T-helper 2 cell treated with Interferon-gamma antibody and Interleukin-4, amounts not matched to agents 100 ng/mL and 5 ng/mL, for 36 hours (primary cell): ENCODE results near the gene HCFC1R1. TPM values are rescaled to one million over a fixed set of nuclear protein-coding genes. Genes with fewer than 3 reads are reported as not detected.

ENCODE experiments used
- intact Hi-C: fragments of 100-400 bp; cut with micrococcal nuclease; formaldehyde crosslinking; loops from one replicate; pipeline ENCODE4 v1.15.1; 2023
- total RNA-seq: library from RNA; stranded (reverse); gene quantifications from 2 replicates; pipeline ENCODE4 v1.2.3, GENCODE V29; 2022

The HCFC1R1 gene
- total RNA-seq, 1 donor from 2014 or later, result 29.2 TPM

DNA sequence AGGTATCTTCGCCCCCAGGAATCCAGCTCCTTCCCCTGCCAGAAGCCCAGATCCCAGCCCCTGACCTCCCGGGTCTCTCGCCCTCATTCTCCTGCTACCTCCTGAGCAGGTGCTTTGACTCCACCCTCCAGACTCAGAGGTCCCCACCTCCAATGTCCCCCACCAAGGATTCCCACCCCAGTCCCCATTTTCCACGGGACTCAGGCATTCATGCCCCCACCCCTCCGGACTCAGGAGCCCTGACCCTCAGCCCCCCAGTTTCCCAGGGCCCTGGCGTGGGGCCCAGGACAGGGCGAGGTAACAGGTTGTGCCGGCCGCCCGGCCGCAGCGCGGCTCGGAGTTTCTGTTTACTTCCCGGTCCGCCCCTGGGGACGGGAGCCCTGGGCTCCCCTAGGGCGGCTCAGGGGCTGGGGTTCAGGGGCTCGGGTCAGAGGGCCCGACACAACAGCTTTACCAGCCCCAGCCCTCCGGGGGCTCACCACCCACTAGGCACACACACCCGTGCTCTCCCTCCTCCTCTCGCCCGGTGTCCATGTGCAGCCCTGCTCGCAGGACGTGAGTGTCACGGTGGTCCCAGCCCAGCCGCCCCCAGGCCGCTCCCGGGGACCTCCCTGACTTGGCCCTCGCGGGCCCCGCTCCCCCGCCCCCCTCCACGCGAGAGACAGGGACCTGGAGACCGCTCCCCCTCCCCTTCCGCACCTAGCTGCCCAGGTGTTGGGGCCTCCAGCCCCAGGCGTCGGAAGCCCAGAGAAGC, 12.4 kb upstream of the HCFC1R1 start:
- intact Hi-C loops, result no loop called here

- intact Hi-C loops, result no loop called here
Measured at GRCh38 chr16:3035289-3035971, 11.7 kb upstream of the HCFC1R1 start.

- intact Hi-C loops, result no loop called here
Measured at GRCh38 chr16:3032624-3033023, 8.9 kb upstream of the HCFC1R1 start.

DNA sequence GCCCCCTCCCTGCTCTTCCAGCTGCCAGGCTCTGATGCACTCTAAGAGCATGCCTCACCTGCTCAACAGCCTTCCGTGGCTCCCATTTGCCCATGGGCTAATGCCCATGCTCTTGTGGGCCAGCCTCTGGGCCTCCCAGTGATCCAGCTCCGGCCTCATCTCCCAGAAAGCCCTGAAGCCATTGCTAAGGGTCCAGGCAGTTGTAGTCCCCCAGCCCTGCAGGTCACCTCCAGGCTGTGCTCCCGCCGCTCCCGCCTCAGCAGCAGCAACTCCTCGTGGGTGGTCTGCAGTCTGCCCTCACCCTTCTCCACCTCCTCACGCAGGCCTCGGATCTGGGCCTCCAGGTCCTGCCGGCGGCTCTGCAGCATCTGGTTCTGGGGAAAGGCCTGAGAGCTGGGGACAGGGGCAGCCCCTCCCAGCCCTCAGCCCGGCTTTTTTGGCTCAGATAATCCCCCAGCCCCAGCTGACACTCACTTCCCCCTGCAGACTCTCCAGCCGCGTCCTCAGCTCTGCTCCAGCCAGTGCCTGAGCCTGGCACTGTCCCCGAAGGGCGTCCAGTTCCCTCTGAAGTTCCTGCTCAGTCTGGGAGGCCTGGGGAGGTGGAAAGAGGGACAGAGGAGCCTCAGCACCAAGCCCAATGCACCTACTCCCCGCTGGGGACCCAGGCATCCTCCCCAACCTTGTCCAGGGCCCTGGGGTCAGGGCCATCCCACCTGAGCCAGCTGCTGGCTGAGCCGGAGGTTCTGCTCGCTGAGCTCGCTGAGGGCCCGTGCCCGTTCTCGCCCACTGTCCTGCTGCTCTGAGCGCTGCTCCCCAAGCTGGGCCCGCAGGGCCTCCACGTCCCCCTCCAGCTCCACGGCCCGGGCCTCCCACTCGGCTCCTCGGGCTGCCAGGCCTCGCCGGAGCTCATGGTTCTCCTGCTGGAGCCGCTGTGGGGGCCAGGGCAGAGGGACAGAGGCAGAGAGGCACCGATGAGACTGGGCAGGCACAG, 6.8 kb upstream of the HCFC1R1 start:
- intact Hi-C loops, result loop anchor here (2.0 kb wide), 1 partner anchor 14 kb away; no protein-coding TSS in a partner anchor

GRCh38 chr16:3029491-3030221, 5.9 kb upstream of the HCFC1R1 start:
- intact Hi-C loops, result loop anchor here (2.0 to 10.0 kb wide), 3 partner anchors 15 to 475 kb away; partner anchors contain the start of gene CLUAP1

DNA sequence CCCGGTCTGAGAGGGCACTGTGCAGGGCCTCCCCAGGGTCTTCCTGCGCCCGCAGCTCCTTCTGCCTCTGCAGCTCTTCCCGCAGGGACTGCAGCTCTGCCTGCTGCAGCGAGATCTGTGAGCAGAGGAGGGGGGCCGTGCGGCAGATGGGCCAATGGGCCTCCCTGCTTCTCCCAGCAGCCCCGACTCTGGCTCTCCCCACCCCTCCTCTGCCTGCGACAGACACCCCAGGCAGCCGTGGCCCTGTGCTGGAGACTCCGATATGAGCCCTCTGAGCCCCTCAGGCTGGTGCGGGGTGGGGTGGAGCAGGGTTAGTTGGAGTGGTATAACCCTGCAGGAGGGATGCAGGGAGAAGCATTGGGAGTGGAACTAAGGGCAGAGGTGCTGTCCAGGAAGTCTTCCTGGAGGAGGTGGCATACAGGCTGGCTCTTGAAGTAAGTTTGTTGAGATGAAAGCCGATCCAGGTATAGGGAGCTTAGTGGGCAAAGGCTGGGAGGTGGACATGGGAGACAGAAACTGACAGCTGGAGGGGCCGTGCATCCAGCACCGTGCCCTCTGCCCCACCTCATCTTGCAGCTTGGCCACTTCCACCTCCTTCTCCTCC, 5.1 kb upstream of the HCFC1R1 start:
- intact Hi-C loops, result loop anchor here (2.0 to 10.0 kb wide), 2 partner anchors 96 to 476 kb away; partner anchors contain the start of gene CLUAP1

- intact Hi-C loops, result loop anchor here (2.0 to 10.0 kb wide), 2 partner anchors 97 to 477 kb away; partner anchors contain the start of gene CLUAP1
Measured at GRCh38 chr16:3027983-3028715, 4.4 kb upstream of the HCFC1R1 start.

DNA sequence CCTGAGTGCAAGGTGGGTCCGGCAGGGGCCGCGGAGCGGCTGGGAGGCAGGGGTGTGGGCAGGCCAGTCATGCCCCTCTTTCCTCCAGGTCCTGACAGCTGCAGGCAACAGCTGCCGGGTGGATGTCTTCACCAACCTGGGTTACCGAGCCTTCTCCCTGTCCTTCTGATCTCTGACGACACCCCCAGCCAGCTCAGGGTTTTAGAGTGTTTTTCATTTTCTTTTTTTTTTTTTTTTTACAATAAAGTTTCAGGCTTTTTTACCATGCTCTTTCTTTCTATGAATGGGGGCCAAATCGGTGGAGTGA, 3.7 kb upstream of the HCFC1R1 start:
- intact Hi-C loops, result loop anchor here (10.0 kb wide), 1 partner anchor 477 kb away; the partner anchor contains the start of gene CLUAP1

DNA sequence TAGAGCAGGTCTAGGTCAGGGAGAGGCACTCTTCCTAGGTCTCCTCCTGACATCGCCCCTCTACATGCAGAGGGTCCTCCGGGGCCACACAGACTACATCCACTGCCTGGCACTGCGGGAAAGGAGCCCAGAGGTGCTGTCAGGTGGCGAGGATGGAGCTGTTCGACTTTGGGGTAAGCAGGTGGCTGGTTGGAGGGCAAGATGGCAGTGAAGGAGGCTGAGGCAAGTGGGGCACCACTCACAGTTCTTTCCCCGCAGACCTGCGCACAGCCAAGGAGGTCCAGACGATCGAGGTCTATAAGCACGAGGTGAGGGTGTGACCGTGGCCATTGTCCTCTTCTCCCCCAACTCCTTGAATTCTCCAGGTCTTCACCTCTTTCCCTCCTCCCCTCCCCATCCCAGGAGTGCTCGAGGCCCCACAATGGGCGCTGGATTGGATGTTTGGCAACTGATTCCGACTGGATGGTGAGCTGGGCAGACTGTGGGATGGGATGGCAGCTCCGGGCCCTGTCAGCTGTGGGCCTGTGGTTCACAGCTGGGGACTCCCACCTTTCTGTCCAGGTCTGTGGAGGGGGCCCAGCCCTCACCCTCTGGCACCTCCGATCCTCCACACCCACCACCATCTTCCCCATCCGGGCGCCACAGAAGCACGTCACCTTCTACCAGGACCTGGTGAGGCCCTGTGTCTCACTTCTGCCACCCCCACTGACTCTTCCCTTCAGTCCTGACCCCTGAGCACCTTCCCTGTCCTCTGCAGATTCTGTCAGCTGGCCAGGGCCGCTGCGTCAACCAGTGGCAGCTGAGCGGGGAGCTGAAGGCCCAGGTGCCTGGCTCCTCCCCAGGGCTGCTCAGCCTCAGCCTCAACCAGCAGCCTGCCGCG, 3.1 kb upstream of the HCFC1R1 start:
- intact Hi-C loops, result loop anchor here (10.0 kb wide), 1 partner anchor 478 kb away; the partner anchor contains the start of gene CLUAP1

GRCh38 chr16:3026003-3026378, 2.2 kb upstream of the HCFC1R1 start:
- intact Hi-C loops, result loop anchor here (10.0 kb wide), 1 partner anchor 479 kb away; the partner anchor contains the start of gene CLUAP1

DNA sequence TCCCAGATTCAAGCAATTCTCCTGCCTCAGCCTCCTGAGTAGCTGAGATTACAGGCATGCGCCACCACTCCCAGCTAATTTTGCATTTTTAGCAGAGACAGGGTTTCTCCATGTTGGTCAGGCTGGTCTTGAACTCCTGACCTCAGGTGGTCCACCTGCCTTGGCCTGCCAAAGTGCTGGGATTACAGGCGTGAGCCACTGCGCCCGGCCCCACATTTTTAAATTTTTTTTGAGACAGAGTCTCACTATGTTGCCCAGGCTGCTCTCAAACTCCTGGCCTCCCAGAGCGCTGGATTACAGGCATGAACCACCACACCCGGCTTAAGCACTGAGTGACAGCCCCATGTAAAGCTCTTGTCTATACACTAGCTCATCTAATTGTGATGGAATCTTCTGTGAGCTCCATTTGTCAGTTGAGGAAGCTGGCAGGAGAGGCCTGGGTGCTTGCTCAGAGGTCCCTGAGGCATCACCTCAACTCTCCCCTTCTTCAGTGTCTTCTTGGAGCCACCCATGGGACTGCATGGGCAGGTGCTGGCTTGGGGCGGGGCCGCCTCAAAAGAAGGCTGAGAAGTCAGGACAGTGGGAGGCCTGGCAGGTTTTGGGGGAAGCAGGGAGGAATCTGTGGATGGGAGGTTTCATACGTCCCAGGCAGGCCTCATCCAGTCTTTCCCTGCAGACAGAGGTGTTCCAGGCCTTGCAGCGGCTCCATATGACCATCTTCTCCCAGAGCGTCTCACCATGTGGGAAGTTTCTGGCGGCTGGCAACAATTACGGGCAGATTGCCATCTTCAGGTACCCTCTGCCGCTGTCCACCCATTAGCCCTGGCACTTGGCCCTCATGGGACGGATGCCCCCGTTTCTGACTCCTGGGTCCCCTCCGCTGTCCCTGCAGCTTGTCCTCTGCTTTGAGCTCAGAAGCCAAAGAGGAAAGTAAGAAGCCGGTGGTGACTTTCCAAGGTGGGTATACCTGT, 1.6 kb upstream of the HCFC1R1 start:
- intact Hi-C loops, result loop anchor here (10.0 kb wide), 1 partner anchor 479 kb away; the partner anchor contains the start of gene CLUAP1

- intact Hi-C loops, result loop anchor here (5.0 to 10.0 kb wide), 3 partner anchors 56 to 1229 kb away; partner anchors contain the start of genes CLUAP1 and PAQR4
Measured at GRCh38 chr16:3023415-3023668, 400 bp downstream of the HCFC1R1 start.

DNA sequence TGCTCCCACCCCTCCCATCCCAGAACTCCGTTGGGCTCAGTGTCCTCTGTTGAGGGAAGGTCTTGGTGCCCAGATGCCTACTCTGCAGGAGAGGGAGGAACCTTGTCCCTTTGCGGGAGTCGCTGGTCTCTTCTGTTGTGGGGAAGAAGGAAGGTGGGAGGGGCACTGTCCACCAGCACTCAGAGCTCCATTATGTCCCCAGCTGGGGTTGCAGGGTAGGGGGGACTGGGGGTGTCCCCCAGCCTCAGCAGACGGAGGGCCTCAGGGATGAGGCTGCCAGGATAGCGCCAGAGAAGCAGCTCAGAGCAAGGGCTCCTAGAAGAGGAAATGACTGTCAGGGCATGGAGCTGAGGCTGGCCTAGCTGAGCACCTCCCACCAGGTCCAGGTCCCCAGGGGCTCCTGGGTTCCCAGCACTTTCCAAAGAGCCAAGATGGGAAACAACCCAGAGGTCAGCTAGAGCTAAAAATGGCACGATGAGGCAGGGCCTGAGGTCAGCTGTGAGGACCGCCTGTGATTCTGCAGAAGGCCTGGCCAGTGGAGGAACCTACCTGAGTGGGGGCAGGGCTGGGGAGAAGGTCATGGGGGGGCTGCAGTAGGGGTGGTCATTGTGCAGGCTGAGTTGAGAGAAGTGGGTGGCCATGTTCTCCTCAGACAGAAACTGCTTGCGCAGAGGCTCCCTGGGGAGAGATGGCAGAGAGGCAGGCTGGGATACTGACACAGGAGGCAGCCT, 893 bp downstream of the HCFC1R1 start:
- intact Hi-C loops, result loop anchor here (5.0 to 10.0 kb wide), 3 partner anchors 56 to 1229 kb away; partner anchors contain the start of genes CLUAP1 and PAQR4

- intact Hi-C loops, result loop anchor here (5.0 to 10.0 kb wide), 3 partner anchors 55 to 1230 kb away; partner anchors contain the start of genes CLUAP1 and PAQR4
Measured at GRCh38 chr16:3022208-3022683, 1.5 kb downstream of the HCFC1R1 start.

GRCh38 chr16:3021449-3022207, 2.1 kb downstream of the HCFC1R1 start:
- intact Hi-C loops, result loop anchor here (5.0 to 10.0 kb wide), 3 partner anchors 54 to 1231 kb away; partner anchors contain the start of genes CLUAP1 and PAQR4
